Right kidney (tissue), 1 donor: ENCODE data around the gene CNTRL.
"Not testable (repeated sequence)": the region's sequence is repeated elsewhere in the genome, so short reads cannot be mapped to it uniquely, and the experiment has no call there.

Experiments
- DNase-seq: peaks from one replicate; pipeline ENCODE4 v3.0.0-alpha.2; 2016

CNTRL gene

DNA sequence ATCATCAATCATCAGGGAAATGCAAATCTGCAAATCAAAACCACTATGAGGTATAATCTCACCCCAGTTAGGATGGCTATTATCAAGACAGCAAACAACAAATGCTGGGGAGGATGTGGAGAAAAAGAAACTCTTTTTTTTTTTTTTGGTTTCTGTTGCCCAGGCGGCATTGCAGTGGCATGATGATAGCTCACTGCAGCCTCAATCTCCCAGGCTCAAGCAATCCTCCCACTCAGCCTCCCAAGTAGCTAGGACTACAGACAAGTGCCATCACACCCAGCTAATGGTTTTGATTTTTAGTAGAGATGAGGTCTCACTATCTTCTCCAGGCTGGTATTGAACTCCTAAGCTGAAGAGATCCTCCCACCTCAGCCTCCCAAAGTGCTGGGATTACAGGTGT, 5.4 kb upstream of the CNTRL start:
- DNase-seq, result no peak

DNA sequence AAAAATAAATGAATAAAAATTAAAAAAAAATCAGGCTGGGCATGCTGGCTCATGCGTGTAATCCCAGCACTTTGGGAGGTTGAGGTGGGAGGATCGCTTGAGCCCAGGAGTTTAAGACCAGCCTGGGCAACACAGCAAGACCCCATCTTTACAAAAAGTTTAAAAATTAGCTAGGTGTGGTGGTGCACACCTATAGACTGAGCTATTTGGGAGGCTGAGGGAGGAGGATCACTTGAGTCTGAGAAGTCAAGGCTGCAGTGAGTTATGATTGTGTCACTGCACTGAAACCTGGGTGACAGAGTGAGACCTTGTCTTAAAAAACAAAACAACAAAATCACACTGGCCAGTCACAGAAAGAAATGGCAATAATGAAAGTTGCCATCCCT, 3.4 kb upstream of the CNTRL start:
- DNase-seq, result no peak

DNA sequence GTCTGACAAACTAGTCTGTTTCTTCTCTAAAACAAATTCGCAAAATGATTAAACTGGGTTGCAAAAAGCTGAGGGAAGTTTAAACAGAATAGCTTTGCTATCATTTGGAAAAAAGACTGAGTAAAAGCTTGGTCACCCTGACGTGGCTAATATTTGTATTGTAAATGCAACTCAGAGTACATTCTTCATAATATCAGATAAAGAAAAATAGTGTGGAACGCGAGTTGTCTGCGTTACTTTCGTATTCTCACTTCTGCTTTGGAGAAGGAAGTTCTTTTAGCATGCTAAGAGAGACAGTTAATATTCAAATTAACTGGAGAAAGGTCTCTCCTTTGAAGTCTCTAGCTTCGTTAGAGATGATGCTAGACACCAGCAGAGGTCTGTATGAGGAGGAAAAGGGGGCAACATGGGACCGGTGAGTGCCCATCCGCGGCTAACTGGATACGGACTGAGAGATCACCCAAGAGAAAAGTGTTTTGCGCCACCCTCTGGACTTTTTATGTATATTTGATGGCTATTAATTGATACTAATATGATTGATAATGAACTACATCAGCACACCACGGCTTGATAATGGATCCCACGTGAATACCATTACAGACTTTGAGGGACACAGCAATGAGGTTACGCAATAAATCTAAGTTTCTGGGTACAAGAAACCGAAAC, 2.9 kb upstream of the CNTRL start:
- DNase-seq, result no peak

DNA sequence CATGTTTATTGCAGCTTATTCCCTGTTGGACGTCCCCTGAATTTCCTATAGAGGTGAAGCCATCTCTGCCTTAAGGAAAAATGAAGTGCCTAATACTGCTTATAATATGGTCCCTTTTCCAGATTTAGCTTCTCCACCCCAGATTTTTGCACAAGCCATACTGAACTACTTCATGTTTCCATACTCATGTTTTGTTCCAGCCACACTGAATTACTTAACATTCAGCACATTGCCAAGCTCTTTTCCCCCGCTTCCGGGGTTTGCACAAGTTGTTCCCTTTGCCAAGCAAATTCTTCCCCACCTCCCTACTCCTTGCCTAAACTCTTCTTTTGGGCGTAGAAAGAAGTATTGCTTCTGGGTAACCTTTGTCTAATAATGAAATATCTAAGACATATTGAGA, 1.7 kb upstream of the CNTRL start:
- DNase-seq, result no peak

DNA sequence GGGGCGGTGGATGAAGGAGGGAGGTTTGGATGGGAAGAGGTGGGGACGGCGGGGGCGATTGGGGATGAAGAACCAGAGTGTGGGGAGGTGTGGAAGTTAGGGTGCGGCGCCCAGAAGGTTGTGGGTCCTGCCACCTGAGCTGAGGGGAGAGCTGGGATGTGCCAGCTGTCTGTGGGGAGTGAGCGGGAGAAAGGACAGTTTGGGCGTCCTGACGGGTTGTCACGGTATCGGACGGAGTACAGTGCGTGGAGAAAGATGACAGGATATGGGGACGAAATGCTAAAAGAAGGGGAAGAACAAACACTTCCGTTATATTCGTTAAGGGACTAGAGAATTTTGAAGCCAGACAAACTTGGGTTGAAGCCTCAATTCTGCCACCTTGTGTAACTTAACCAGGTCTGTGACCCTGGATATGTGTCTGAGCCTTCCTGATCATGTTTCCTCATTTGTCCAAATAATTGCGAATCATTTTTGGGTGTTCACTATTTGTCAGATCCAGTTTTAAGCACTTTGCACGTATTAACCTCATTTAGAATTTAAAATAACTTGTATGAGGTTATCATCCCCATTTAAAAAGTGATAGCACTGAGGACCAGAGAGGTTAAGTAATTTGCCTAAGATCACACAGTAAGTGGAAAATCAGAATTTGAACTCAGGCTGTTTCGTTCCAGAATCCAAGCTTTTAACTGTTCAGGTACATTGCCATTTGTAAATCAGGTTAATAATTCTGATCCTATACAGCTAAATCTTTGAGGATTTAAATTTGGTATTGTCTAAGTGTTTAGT, 689 bp downstream of the CNTRL start:
- DNase-seq, result no peak

DNA sequence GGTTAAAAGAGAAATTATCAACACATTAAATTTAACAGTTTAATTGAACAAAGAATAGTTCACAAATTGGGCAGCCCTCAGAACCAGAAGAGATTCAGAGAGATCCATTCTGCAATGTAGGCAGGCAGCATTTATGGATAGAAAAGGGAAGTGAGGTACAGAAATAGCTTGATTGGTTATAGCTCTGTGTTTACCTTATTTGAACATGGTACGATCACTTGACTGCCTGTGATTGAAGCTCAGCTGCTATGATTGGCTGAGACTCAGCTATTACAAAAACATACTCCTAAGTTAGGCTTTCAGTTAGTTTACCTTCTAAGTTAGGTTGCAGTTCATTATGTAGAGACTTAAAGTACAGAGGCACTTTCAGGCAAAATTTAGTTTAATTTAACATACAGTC, 7.3 kb downstream of the CNTRL start:
- DNase-seq, result no peak

DNA sequence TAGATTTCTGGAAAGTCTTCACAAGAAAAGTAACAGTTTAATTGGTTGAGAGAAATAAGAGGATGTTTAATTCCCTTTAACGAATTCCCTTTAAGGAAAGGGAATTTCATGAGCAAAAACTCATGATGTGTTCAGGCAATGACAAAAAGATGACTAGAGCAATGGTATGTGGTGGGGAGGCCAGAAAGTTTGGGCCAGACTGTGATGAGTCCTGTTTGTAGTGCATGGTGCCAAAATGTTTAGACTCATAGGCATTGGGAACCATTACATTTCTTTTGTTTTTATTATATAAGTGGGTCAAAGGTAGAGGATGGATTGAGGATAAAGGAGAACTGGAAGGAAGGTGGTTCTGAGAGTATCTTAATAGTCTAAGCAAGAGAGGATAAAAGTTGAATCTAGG, 10.9 kb downstream of the CNTRL start:
- no peak for DNase-seq

DNA sequence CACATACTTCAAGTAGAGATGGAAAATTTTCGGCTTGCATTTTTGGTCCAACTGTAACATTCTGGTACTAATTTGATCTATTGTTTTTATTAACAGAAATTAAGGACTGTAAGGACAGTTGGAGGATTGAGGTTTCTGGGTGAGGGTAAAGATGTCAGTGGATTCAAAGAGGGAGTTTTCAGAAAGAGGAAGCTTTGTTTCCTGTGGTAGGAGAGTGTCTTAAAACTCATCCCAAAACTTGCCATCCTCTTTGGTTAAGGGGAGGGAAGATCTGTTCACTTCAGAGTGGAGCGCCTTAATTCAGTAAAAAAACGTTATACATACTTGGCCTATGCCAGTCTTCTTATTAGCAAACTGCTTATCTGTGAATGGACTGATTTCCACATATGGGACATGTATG, 13.8 kb downstream of the CNTRL start:
- no peak for DNase-seq

DNA sequence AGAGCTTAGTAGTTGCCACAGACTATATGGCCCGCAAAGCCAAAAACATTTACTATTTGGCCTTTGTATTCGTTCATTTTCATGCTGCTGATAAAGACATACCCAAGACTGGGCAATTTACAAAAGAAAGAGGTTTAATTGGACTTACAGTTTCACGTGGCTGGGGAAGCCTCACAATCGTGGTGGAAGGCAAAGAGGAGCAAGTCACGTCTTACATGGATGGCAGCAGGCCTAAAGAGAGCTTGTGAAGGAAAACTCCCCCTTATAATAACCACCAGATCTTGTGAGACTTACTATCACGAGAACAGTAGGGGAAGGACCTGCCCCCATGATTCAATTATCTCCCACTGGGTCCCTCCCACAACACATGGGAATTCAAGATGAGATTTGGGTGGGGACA, 16.0 kb downstream of the CNTRL start:
- DNase-seq, result not testable (repeated sequence)

DNA sequence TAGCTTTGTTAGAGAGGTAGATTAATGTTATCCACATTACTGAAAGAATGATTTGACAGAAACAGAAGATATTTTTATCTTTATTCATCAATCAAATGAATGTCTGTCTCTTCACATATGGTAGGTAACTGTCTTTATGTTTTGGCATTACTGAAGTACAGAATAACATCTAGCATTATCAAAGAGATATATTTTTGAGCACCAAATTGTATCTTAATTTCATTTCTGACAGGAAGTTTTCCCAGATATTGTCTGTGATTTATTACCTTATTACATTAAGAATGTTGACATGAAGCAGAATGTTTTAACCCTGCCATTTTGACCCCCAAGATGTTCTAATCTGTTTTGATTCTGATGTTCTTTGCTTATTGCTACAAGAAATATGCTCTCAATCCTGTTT, 20.3 kb downstream of the CNTRL start:
- DNase-seq, result no peak

DNA sequence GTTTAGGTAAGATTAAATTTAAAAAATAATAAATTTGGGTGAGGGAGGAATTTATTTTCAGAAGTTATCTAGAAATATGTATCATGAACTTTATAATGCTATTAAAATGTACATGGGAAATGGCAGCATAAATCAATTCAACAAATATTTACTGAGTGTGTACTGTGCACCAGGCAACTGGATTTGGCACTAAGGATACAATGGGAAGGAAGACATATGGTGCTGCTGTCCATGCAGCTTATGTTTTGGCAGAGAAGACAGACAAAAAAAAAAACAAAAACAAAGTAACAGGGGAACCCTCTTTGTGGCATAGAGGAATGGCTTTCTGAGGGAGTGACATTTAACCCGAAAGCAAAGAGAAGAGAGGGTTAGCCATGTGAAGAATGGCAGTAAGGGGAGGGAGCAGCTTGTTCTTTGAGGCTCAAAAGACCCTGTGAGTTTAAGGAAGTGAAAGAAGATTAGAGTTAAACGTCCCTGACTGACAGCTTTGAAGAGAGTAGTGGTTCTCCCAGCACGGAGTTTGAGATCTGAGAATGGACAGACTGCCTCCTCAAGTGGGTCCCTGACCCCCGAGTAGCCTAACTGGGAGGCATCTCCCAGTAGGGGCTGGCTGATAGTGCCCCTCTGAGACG, 23.9 kb downstream of the CNTRL start:
- no peak for DNase-seq

DNA sequence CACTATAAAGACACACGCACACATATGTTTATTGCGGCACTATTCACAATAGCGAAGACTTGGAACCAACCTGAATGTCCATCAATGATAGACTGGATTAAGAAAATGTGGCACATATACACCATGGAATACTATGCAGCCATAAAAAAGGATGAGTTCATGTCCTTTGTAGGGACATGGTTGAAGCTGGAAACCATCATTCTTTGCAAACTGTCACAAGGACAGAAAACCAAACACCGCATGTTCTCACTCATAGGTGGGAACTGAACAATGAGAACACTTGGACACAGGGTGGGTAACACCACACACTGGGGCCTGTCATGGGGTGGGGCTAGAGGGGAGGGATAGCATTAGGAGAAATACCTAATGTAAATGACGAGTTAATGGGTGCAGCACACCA, 29.3 kb downstream of the CNTRL start:
- not testable (repeated sequence) for DNase-seq

DNA sequence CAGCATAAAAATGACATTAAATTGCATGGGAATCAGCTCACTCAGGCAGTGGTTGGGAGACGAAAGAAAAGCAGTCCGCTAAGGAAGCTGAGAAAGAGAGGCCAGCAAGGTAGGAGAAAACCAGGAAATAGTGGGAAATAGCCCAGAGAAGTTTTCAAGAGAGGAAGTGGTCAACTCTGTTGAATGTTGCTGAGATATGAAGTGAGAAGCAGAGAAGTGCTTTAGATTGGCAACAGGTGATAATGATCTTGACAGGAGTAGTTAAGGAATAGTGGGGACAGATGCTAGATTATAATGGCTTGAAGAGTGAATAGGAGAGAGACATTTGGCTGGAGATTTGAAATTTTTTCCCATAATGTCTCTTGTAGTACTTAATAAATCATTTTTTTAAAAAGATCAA, 30.8 kb downstream of the CNTRL start:
- no peak for DNase-seq

DNA sequence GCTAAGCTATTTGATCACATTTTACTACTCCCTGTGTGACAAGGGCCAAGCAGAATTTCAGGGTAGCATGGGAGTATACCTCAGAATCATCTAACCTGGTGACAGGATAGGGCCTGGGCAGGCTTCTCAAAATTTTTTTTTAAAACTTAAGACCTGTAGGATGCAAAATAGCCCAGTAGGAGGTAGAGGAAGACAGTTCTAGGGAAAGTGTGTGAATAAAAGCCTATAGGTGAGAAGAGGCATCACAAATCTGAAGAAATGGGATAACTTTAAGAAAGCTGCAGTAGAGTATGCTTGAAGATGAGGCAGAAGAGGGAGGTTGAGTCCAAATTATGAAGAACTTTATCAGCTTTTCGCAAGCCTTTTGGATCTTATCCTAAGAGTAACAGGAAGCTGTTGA, 32.3 kb downstream of the CNTRL start:
- DNase-seq, result no peak

DNA sequence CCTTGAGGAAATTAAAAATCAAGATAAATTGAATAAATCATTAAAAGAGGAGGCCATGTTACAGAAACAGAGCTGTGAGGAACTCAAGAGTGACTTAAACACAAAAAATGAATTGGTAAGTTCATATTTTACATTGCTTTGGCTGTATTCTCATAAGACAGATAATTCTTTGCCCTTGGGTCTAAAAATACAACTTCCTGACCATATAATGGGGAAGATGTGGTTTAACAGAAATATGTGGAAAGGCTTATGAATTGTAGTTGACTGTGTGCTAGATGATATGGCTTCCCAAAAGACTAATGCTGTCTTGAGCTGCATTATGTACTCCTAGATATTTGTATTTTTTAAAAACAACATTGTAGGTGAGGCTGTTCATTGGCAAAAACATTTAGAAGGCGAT, 33.1 kb downstream of the CNTRL start:
- no peak for DNase-seq

DNA sequence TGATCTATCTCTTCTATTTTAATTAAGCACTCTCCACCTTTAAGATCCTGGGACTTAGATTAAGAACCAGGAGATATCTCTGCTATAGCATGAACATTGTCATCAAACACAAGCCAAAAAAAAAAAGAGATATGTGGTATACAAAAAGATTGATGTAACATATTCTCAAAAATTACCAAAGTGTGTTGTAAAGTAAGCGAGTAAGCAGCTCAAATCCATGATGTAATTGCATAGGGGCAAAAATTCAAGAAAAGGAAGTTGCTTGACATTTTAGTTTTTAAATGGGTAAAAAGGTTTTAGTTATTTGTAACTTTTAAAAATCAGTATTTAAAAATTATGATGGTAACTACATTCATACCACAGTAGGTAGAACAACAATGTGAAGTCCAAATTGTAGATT, 40.7 kb downstream of the CNTRL start:
- DNase-seq, result no peak

DNA sequence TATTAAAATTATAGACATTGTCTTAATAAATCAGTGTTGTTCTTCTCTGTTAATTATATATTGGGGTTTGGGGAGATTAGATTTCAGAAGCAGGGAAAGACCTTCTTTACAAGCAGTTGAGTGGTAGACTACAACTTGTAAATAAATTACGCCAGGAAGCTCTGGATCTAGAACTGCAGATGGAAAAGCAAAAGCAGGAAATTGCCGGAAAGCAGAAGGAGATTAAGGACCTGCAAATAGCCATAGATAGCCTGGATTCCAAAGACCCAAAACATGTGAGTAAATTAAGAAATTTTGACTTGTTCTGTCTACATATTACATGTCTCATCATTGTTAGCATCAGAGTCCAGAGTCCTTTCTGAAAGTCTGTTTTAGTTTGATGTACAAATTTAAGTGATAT, 43.5 kb downstream of the CNTRL start:
- DNase-seq, result no peak

DNA sequence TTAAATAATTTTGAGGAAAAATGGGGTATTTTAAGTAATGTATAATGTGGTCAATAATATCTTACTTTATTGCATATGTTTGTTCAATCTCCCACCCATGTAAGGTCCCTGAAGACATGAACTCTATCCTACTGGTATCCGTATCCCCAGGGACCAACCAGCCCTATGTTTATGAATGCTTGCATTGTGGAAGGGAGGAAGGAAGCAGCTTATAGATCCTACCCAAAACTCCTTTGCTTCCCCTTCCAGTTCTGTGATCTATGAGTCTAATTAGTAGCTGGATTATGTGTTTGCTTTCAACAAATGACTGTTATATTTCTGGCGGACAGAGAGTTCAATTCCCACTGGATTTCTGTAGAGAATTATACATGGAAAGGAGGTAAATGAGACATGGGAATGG, 45.6 kb downstream of the CNTRL start:
- DNase-seq, result no peak

DNA sequence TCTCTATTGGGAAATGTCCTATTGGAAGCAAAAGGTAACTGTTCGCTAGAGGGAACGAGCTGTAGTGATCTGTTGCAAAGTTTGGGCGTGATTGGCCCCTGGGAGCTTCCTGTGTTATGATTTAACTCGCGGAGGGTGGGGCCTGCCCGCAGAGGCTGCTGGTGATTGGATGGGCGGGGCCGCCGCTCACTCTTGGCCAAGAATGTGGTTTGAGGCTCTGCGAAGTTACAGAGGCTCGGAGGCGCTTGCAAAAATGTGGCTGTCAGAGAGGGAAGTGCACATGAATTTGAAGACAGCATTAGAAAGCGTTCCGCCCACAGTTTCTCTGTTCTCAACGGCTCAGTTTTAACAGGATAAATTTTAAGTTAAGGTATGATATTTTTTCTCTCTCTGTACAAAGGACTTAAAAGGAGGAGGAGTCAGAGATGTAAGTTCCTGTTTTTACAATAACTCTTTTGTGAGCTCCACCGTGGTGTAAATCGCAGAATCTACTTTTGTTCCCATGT, 46.9 kb downstream of the CNTRL start:
- DNase-seq, result peak; percentile 69

DNA sequence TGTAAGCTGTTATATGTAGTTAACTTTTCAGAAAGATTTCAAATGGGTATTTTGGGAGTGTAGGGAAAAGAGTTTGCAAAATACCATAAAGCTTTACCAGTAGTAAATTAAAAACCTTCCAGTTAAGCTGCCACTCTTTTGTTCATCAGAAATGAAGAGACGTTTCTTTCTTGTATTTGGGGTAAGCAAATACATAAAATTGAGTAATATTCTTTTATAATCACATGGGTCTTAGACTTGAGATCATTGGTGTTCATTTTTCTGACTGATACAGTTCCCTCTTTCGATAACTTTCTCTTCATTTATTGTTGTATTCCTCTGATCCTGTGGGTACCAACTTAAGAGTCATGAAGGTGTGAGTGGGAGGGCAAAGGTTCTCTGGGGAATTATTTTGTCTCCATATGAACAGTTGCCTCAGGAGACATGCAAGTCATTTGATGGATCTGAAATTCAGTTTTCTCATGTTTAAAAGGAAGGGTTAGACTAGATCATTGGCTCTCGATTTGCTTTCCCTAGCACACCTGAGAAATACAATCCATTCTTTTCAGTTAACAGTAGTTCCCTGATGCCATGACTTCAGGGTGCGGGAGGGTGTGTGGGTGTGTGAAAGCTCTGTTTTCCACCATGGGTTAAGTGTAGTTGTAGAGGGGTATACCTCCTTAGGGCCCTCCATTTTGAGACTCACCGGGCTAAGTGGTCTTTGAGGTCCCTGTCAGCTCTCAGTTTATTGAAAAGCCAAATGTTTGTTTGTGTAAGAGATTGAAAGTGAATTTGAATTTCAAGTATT, 47.7 kb downstream of the CNTRL start:
- DNase-seq, result peak; percentile 6

DNA sequence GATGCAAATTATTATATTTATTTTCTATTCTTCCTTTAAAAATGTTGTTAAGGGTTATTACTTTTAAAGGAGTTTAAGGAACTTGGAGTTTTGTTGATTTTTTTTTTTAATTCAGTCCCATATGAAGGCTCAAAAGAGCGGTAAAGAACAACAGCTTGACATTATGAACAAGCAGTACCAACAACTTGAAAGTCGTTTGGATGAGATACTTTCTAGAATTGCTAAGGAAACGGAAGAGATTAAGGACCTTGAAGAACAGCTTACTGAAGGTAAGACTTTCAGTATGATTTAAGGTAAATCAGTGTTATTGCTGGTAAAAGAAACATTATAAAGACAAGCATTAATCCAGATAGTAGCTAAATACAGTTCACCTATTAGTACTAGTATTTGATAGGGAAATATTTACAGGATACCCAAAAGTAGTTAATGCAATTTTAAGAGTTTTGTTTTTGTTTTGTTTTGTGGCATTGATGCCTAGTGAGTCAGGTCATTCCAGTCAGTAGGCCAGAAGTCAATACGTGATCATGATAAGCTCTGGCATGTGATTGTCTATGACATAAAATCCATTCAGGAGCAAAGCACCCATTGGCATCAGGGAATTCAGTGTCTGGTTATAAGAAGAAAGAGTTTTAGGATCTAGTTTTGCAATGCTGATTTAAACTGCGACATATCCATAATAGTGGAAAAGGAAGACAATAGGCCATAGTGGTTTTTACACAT, 49.2 kb downstream of the CNTRL start:
- DNase-seq, result no peak

DNA sequence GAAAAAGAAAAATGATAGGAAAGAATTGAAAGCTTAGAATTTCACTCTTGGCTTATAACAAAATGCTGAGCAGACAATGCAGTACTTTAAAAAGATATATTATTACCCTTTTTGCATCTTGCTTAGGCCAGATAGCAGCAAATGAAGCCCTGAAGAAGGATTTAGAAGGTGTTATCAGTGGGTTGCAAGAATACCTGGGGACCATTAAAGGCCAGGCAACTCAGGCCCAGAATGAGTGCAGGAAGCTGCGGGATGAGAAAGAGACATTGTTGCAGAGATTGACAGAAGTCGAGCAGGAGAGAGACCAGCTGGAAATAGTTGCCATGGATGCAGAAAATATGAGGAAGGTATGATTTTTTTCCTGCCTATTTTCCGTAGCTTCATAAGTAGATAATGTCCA, 50.8 kb downstream of the CNTRL start:
- no peak for DNase-seq
